ENCODE data around the gene HAND2.

DNA sequence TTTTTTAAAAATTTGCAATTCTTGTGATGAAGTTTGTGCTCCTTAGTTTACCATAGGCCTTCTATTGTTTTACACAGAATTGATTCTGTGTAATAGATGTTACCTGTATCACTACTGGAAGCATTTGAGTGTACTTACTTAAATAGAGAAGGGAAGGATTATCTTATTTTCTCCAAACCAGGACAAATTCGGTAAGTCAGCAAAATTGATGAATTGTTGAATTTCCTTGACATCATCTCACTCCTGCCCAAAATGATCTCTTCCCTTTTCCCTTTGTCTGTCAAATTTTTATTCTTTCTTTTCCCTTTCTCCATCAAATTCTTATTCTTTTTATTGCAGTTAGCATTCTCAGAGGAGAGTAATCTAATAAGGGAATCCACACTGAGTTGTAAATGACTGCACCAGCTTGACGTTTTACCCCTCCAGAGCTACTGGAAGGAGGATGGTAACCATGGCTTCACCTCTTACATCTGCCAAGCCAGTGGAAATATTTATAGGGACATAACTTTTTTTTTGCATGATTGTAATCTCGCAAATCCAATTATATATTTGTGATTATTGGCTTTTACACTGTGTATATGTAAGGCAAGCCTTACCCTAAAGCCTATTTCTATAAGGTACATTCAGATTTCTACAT is 42.6 kb upstream of the HAND2 start:
- TF ChIP-seq POLR2A (IDR thresholded peaks at IDR 0.05; ENCODE audit: low read length) (no peak), GATA1 (IDR thresholded peaks at IDR 0.05; ENCODE audit: low read depth, low read length) (no peak)

All from erythroblast (primary cell).